ENCODE measurements around the gene SNTB2.

GRCh38 chr16:69323415-69323814, 136.5 kb downstream of the SNTB2 start:
- no peak for TF ChIP-seq POLR2A (IDR thresholded peaks at IDR 0.05; ENCODE audit: low read depth, low read length)
- no peak for TF ChIP-seq BHLHE40 (IDR thresholded peaks at IDR 0.05; ENCODE audit: low read depth, low read length)
- TF ChIP-seq CTCF (conservative IDR thresholded peaks at IDR 0.05; ENCODE audit: low read depth, low read length): no peak

Data from IMR-90 (cell line).